ENCODE results near the gene USP31.
"Not testable (repeated sequence)": the region's sequence is repeated elsewhere in the genome, so short reads cannot be mapped to it uniquely, and the experiment has no call there.

The USP31 gene

GRCh38 chr16:23131436-23131835, 17.8 kb downstream of the USP31 start:
- no peak for DNase-seq (ENCODE audit: low spot score)

GRCh38 chr16:23131036-23131435, 18.2 kb downstream of the USP31 start:
- DNase-seq (ENCODE audit: low spot score), result no peak

- DNase-seq (ENCODE audit: low spot score), result no peak
Measured at GRCh38 chr16:23129686-23130085, 19.6 kb downstream of the USP31 start.

GRCh38 chr16:23128056-23128455, 21.2 kb downstream of the USP31 start:
- no peak for DNase-seq (ENCODE audit: low spot score)

- no peak for DNase-seq (ENCODE audit: low spot score)
Measured at GRCh38 chr16:23125277-23125676, 24.0 kb downstream of the USP31 start.

- no peak for DNase-seq (ENCODE audit: low spot score)
Measured at GRCh38 chr16:23124315-23124714, 24.9 kb downstream of the USP31 start.

- no peak for DNase-seq (ENCODE audit: low spot score)
Measured at GRCh38 chr16:23122144-23122543, 27.1 kb downstream of the USP31 start.

- no peak for DNase-seq (ENCODE audit: low spot score)
Measured at GRCh38 chr16:23121024-23121423, 28.2 kb downstream of the USP31 start.

GRCh38 chr16:23120562-23120961, 28.7 kb downstream of the USP31 start:
- DNase-seq (ENCODE audit: low spot score), result no peak

- DNase-seq (ENCODE audit: low spot score), result no peak
Measured at GRCh38 chr16:23119570-23119969, 29.7 kb downstream of the USP31 start.

GRCh38 chr16:23114131-23114904, 34.9 kb downstream of the USP31 start:
- DNase-seq (ENCODE audit: low spot score), result no peak

- DNase-seq (ENCODE audit: low spot score), result no peak
Measured at GRCh38 chr16:23113185-23113584, 36.1 kb downstream of the USP31 start.

GRCh38 chr16:23110257-23110899, 38.9 kb downstream of the USP31 start:
- DNase-seq (ENCODE audit: low spot score), result no peak

GRCh38 chr16:23107936-23108335, 41.3 kb downstream of the USP31 start:
- no peak for DNase-seq (ENCODE audit: low spot score)

- DNase-seq (ENCODE audit: low spot score), result no peak
Measured at GRCh38 chr16:23107117-23107516, 42.1 kb downstream of the USP31 start.

- no peak for DNase-seq (ENCODE audit: low spot score)
Measured at GRCh38 chr16:23105309-23105708, 43.9 kb downstream of the USP31 start.

GRCh38 chr16:23104032-23104955, 45.0 kb downstream of the USP31 start:
- no peak for DNase-seq (ENCODE audit: low spot score)

- no peak for DNase-seq (ENCODE audit: low spot score)
Measured at GRCh38 chr16:23103603-23104002, 45.6 kb downstream of the USP31 start.

- DNase-seq (ENCODE audit: low spot score), result no peak
Measured at GRCh38 chr16:23101012-23101550, 48.2 kb downstream of the USP31 start.

GRCh38 chr16:23096450-23096849, 52.8 kb downstream of the USP31 start:
- DNase-seq (ENCODE audit: low spot score), result not testable (repeated sequence)

GRCh38 chr16:23094136-23094535, 55.1 kb downstream of the USP31 start:
- DNase-seq (ENCODE audit: low spot score), result not testable (repeated sequence)

GRCh38 chr16:23092801-23093117, 56.5 kb downstream of the USP31 start:
- DNase-seq (ENCODE audit: low spot score), result no peak
